NCI-H510A treated with DMSO at 0.1 percent for 48 hours (cell line): ENCODE data around the gene CDKN2AIP.

Source experiments
- DNase-seq: peaks from one replicate; lab custom pipeline; 2025; lab: John Stamatoyannopoulos, UW

Gene CDKN2AIP

GRCh38 chr4:183444214-183445096, at the start of gene CDKN2AIP:
Gene CDKN2AIP, plus strand, starts transcription at chr4:183444636. Its CDS starts 162 bp downstream, at chr4:183444798.
- peak; percentile 53 for DNase-seq

- DNase-seq, result no peak
Measured at GRCh38 chr4:183395395-183395794, 49.0 kb upstream of the CDKN2AIP start.

GRCh38 chr4:183396227-183396637, 48.2 kb upstream of the CDKN2AIP start:
- DNase-seq, result no peak

- DNase-seq, result no peak
Measured at GRCh38 chr4:183397741-183398297, 46.6 kb upstream of the CDKN2AIP start.

- peak; percentile 31 for DNase-seq
Measured at GRCh38 chr4:183398298-183399125, 45.9 kb upstream of the CDKN2AIP start.

- DNase-seq, result no peak
Measured at GRCh38 chr4:183399126-183399522, 45.3 kb upstream of the CDKN2AIP start.

GRCh38 chr4:183399616-183400015, 44.8 kb upstream of the CDKN2AIP start:
- no peak for DNase-seq

GRCh38 chr4:183400035-183400434, 44.4 kb upstream of the CDKN2AIP start:
- DNase-seq, result no peak

GRCh38 chr4:183401473-183401872, 43.0 kb upstream of the CDKN2AIP start:
- no peak for DNase-seq

GRCh38 chr4:183402771-183403170, 41.7 kb upstream of the CDKN2AIP start:
- DNase-seq, result no peak

GRCh38 chr4:183403486-183403885, 41.0 kb upstream of the CDKN2AIP start:
- DNase-seq, result no peak

GRCh38 chr4:183403961-183404360, 40.5 kb upstream of the CDKN2AIP start:
- no peak for DNase-seq

GRCh38 chr4:183405303-183405702, 39.1 kb upstream of the CDKN2AIP start:
- DNase-seq, result no peak

GRCh38 chr4:183407128-183407585, 37.3 kb upstream of the CDKN2AIP start:
- DNase-seq, result peak; percentile 42

- no peak for DNase-seq
Measured at GRCh38 chr4:183407635-183408464, 36.6 kb upstream of the CDKN2AIP start.

- DNase-seq, result no peak
Measured at GRCh38 chr4:183408796-183409195, 35.6 kb upstream of the CDKN2AIP start.

GRCh38 chr4:183409483-183409882, 35.0 kb upstream of the CDKN2AIP start:
- no peak for DNase-seq

GRCh38 chr4:183409934-183410333, 34.5 kb upstream of the CDKN2AIP start:
- no peak for DNase-seq

GRCh38 chr4:183411291-183411861, 33.1 kb upstream of the CDKN2AIP start:
- DNase-seq, result no peak

GRCh38 chr4:183412821-183413220, 31.6 kb upstream of the CDKN2AIP start:
- DNase-seq, result no peak
